HG03159 (cell line): ENCODE measurements around the gene RAD50.
"Not testable (repeated sequence)": the region's sequence is repeated elsewhere in the genome, so short reads cannot be mapped to it uniquely, and the experiment has no call there.

ENCODE experiments used
- ATAC-seq: cut with Tn5 transposase; IDR thresholded peaks from one replicate; pipeline ENCODE4 v1.9.1; 2021; ENCODE audit warnings: mild to moderate bottlenecking, moderate library complexity; ENCODE audit not compliant: unreplicated experiment

Gene RAD50

GRCh38 chr5:132690156-132690555 lies 133.4 kb downstream of the RAD50 start:
- no peak for ATAC-seq

- ATAC-seq = not testable (repeated sequence)
These were observed 135.2 kb downstream of the RAD50 start for GRCh38 chr5:132691755-132692631.

GRCh38 chr5:132692632-132692967 lies 135.8 kb downstream of the RAD50 start:
- ATAC-seq = no peak
